ENCODE measurements around the gene RPP14.

The RPP14 gene

GRCh38 chr3:58292866-58293265, 13.2 kb upstream of the RPP14 start:
- DNase-seq, result no peak

- DNase-seq, result no peak
Measured at GRCh38 chr3:58293516-58293915, 12.5 kb upstream of the RPP14 start.

GRCh38 chr3:58296269-58296668, 9.8 kb upstream of the RPP14 start:
- DNase-seq, result no peak

- no peak for DNase-seq
Measured at GRCh38 chr3:58296843-58297242, 9.2 kb upstream of the RPP14 start.

- no peak for DNase-seq
Measured at GRCh38 chr3:58298190-58298589, 7.9 kb upstream of the RPP14 start.

- no peak for DNase-seq
Measured at GRCh38 chr3:58299075-58299474, 7.0 kb upstream of the RPP14 start.

- no peak for DNase-seq
Measured at GRCh38 chr3:58299839-58300516, 6.1 kb upstream of the RPP14 start.

- peak; percentile 22 for DNase-seq
Measured at GRCh38 chr3:58307639-58308215, 1.7 kb downstream of the RPP14 start.

GRCh38 chr3:58308728-58309127, 2.7 kb downstream of the RPP14 start:
- no peak for DNase-seq

GRCh38 chr3:58317811-58318210, 11.8 kb downstream of the RPP14 start:
- DNase-seq, result no peak

GRCh38 chr3:58321791-58322190, 15.7 kb downstream of the RPP14 start:
- DNase-seq, result no peak

- no peak for DNase-seq
Measured at GRCh38 chr3:58322793-58323192, 16.7 kb downstream of the RPP14 start.

GRCh38 chr3:58323529-58324390, 17.7 kb downstream of the RPP14 start:
- DNase-seq, result no peak

- DNase-seq, result no peak
Measured at GRCh38 chr3:58324391-58325390, 18.6 kb downstream of the RPP14 start.

- no peak for DNase-seq
Measured at GRCh38 chr3:58325525-58325992, 19.5 kb downstream of the RPP14 start.

GRCh38 chr3:58326267-58326900, 20.3 kb downstream of the RPP14 start:
- no peak for DNase-seq

GRCh38 chr3:58329150-58329921, 23.3 kb downstream of the RPP14 start:
- DNase-seq, result no peak

- DNase-seq, result no peak
Measured at GRCh38 chr3:58329922-58330413, 23.9 kb downstream of the RPP14 start.

- no peak for DNase-seq
Measured at GRCh38 chr3:58331593-58332152, 25.6 kb downstream of the RPP14 start.

GRCh38 chr3:58332575-58333188, 26.6 kb downstream of the RPP14 start, which contains the start of gene PXK:
Gene PXK (plus strand): TSS chr3:58332892. CDS start chr3:58332989, 97 bp downstream.
- peak; percentile 84 for DNase-seq
